Stimulated activated CD4-positive, alpha-beta T cell treated with anti-CD3 and anti-CD28 coated beads, Interleukin-2, amount 100 ng/mL, for 48 hours (primary cell): ENCODE data around the gene ATF3.
"Not testable (repeated sequence)": the region's sequence is repeated elsewhere in the genome, so short reads cannot be mapped to it uniquely, and the experiment has no call there.

ENCODE experiments used
- DNase-seq, 2 donors: peaks; one replicate each; pipeline ENCODE4 v3.0.0-alpha.2; 2020

The ATF3 gene

GRCh38 chr1:212655668-212656440, 47.3 kb downstream of the ATF3 start:
- no peak for DNase-seq

- DNase-seq, result no peak
Measured at GRCh38 chr1:212656730-212657129, 48.2 kb downstream of the ATF3 start.

- not testable (repeated sequence) for DNase-seq
Measured at GRCh38 chr1:212658250-212658649, 49.7 kb downstream of the ATF3 start.

- no peak for DNase-seq
Measured at GRCh38 chr1:212664409-212665199, 56.0 kb downstream of the ATF3 start.

- peak; percentile 82 to 89 for DNase-seq
Measured at GRCh38 chr1:212665241-212666115, 56.9 kb downstream of the ATF3 start.

GRCh38 chr1:212666116-212666775, 57.7 kb downstream of the ATF3 start:
- DNase-seq, result no peak

GRCh38 chr1:212667223-212668139, 58.9 kb downstream of the ATF3 start:
- DNase-seq, result no peak

GRCh38 chr1:212668477-212668876, 59.9 kb downstream of the ATF3 start:
- DNase-seq, result no peak

- DNase-seq, result no peak
Measured at GRCh38 chr1:212669102-212669501, 60.5 kb downstream of the ATF3 start.

- DNase-seq, result no peak
Measured at GRCh38 chr1:212669600-212669999, 61.0 kb downstream of the ATF3 start.

GRCh38 chr1:212670301-212670700, 61.7 kb downstream of the ATF3 start:
- no peak for DNase-seq
